Tongue (tissue), 2 donors: ENCODE results near the gene EIF3K. TPM values are rescaled to one million over a fixed set of nuclear protein-coding genes. Genes with fewer than 3 reads are reported as not detected.

Experiments
- DNase-seq: peaks from one replicate; pipeline ENCODE4 v3.0.0-alpha.2; 2015
- total RNA-seq: library from RNA; depleted of rRNA; stranded (reverse); fragments of >200 nt; gene quantifications from one replicate; pipeline ENCODE4 v1.2.3, GENCODE V29; 2014

EIF3K gene
- total RNA-seq, 1 donor from 2014 or later = 341 TPM

- peak; percentile 52 for DNase-seq
Observed at GRCh38 chr19:38649305-38650171, 30.6 kb downstream of the EIF3K start.

- DNase-seq = no peak
Observed at GRCh38 chr19:38650172-38650775, 31.3 kb downstream of the EIF3K start.

- DNase-seq = no peak
Observed at GRCh38 chr19:38650911-38651584, 32.1 kb downstream of the EIF3K start.

GRCh38 chr19:38653028-38653571 lies 34.1 kb downstream of the EIF3K start:
- peak; percentile 85 for DNase-seq

- peak; percentile 47 for DNase-seq
Observed at GRCh38 chr19:38654628-38655055, 35.7 kb downstream of the EIF3K start.

- no peak for DNase-seq
Observed at GRCh38 chr19:38655148-38655824, 36.3 kb downstream of the EIF3K start.

GRCh38 chr19:38656171-38656981 lies 37.4 kb downstream of the EIF3K start:
- DNase-seq = no peak

- DNase-seq = peak; percentile 44
Observed at GRCh38 chr19:38657633-38658222, 38.7 kb downstream of the EIF3K start.

- peak; percentile 95 for DNase-seq
Observed at GRCh38 chr19:38658462-38659306, 39.7 kb downstream of the EIF3K start.

GRCh38 chr19:38660724-38661123 lies 41.7 kb downstream of the EIF3K start:
- no peak for DNase-seq

GRCh38 chr19:38661136-38661535 lies 42.1 kb downstream of the EIF3K start:
- DNase-seq = no peak

GRCh38 chr19:38661996-38662395 lies 43.0 kb downstream of the EIF3K start:
- no peak for DNase-seq

GRCh38 chr19:38662537-38663155 lies 43.7 kb downstream of the EIF3K start:
- DNase-seq = no peak

GRCh38 chr19:38663156-38663651 lies 44.2 kb downstream of the EIF3K start:
- no peak for DNase-seq

GRCh38 chr19:38663957-38664502 lies 45.0 kb downstream of the EIF3K start:
- DNase-seq = no peak

GRCh38 chr19:38664503-38665211 lies 45.7 kb downstream of the EIF3K start:
- DNase-seq = no peak

- DNase-seq = no peak
Observed at GRCh38 chr19:38665219-38665931, 46.4 kb downstream of the EIF3K start.
